Tongue (tissue), 2 donors: ENCODE data around the gene C4orf50. TPM values are rescaled to one million over a fixed set of nuclear protein-coding genes. Genes with fewer than 3 reads are reported as not detected.

ENCODE experiments used
- DNase-seq: peaks from one replicate; pipeline ENCODE4 v3.0.0-alpha.2; 2015
- total RNA-seq: library from RNA; depleted of rRNA; stranded (reverse); fragments of >200 nt; gene quantifications from one replicate; pipeline ENCODE4 v1.2.3, GENCODE V29; 2014

Gene C4orf50
- total RNA-seq, 1 donor from 2014 or later: 0.10 TPM

GRCh38 chr4:5919044-5919443 lies 99.2 kb downstream of the C4orf50 start:
- DNase-seq: no peak

GRCh38 chr4:5918331-5918985 lies 99.8 kb downstream of the C4orf50 start:
- no peak for DNase-seq

- no peak for DNase-seq
Measured at GRCh38 chr4:5917672-5918071, 100.6 kb downstream of the C4orf50 start.

- DNase-seq: no peak
Measured at GRCh38 chr4:5916229-5916628, 102.0 kb downstream of the C4orf50 start.

GRCh38 chr4:5913454-5913853 lies 104.8 kb downstream of the C4orf50 start:
- DNase-seq: no peak

- no peak for DNase-seq
Measured at GRCh38 chr4:5912614-5913019, 105.6 kb downstream of the C4orf50 start.

GRCh38 chr4:5908876-5909427 lies 109.3 kb downstream of the C4orf50 start:
- no peak for DNase-seq

GRCh38 chr4:5906191-5906590 lies 112.0 kb downstream of the C4orf50 start:
- no peak for DNase-seq

- DNase-seq: no peak
Measured at GRCh38 chr4:5905714-5906113, 112.5 kb downstream of the C4orf50 start.

GRCh38 chr4:5900844-5901243 lies 117.4 kb downstream of the C4orf50 start:
- DNase-seq: no peak

- no peak for DNase-seq
Measured at GRCh38 chr4:5899881-5900280, 118.3 kb downstream of the C4orf50 start.

GRCh38 chr4:5899396-5899795 lies 118.8 kb downstream of the C4orf50 start:
- DNase-seq: no peak

- DNase-seq: no peak
Measured at GRCh38 chr4:5897674-5898073, 120.6 kb downstream of the C4orf50 start.

GRCh38 chr4:5895287-5895686 lies 122.9 kb downstream of the C4orf50 start:
- no peak for DNase-seq

- DNase-seq: no peak
Measured at GRCh38 chr4:5894266-5894665, 124.0 kb downstream of the C4orf50 start.

GRCh38 chr4:5893591-5893990 lies 124.6 kb downstream of the C4orf50 start:
- DNase-seq: no peak

GRCh38 chr4:5893004-5893580 lies 125.1 kb downstream of the C4orf50 start, which contains the start of gene CRMP1:
CRMP1 (minus strand) TSS chr4:5893086; CDS start chr4:5892969, 117 bp downstream.
- peak; percentile 54 for DNase-seq

- no peak for DNase-seq
Measured at GRCh38 chr4:5892323-5893003, 125.8 kb downstream of the C4orf50 start.

- no peak for DNase-seq
Measured at GRCh38 chr4:5891563-5892322, 126.5 kb downstream of the C4orf50 start.

- peak; percentile 61 for DNase-seq
Measured at GRCh38 chr4:5890063-5890727, 128.0 kb downstream of the C4orf50 start.

GRCh38 chr4:5889002-5889696 lies 129.1 kb downstream of the C4orf50 start:
- no peak for DNase-seq
